Transverse colon (tissue), 4 donors: ENCODE results near the gene PPM1D. TPM values are rescaled to one million over a fixed set of nuclear protein-coding genes. Genes with fewer than 3 reads are reported as not detected.

ENCODE experiments used
- DNase-seq: peaks from one replicate; pipeline ENCODE4 v3.0.0-alpha.2; 2019
- H3K27ac ChIP-seq, 4 donors: fragments of 200-600 bp; sonication (generic); 2 replicates each; pipeline ENCODE4 v1.5.1; 2016 to 2018; ENCODE audit warnings: inconsistent platforms in 4 of 4
- H3K27me3 ChIP-seq: fragments of 200-600 bp; sonication (generic); 2 replicates; pipeline ENCODE4 v1.5.1; 2017; ENCODE audit warnings: inconsistent platforms
- H3K36me3 ChIP-seq, 4 donors: fragments of 200-600 bp; sonication (generic); 2 replicates each; pipeline ENCODE4 v1.5.1; 2017 to 2019; ENCODE audit warnings: inconsistent platforms in 4 of 4
- H3K4me1 ChIP-seq, 4 donors: fragments of 200-600 bp; sonication (generic); 2 replicates each; pipeline ENCODE4 v1.5.1; 2017 to 2020; ENCODE audit warnings: inconsistent platforms in 4 of 4
- H3K4me3 ChIP-seq, 4 donors: fragments of 200-600 bp; sonication (generic); 1 replicate in 1 of 4; 2 replicates in 3 of 4; pipeline versions ENCODE4 v1.5.1 to v1.6.1; 2017 to 2019; ENCODE audit warnings: inconsistent platforms in 4 of 4
- H3K9me3 ChIP-seq, 2 donors: fragments of 200-600 bp; sonication (generic); 2 replicates each; pipeline ENCODE4 v1.5.1; 2017 to 2019; ENCODE audit warnings: inconsistent platforms in 2 of 2
- EP300 ChIP-seq: sonication (generic); formaldehyde crosslinking; IDR thresholded peaks from one replicate; pipeline ENCODE4 v1.6.1; 2017; ENCODE audit warnings: antibody characterized with exemption, low read depth
- POLR2A ChIP-seq: fragments of 450-650 bp; IDR thresholded peaks from one replicate; pipeline ENCODE4 v1.6.1; 2016; ENCODE audit warnings: antibody characterized with exemption, mild to moderate bottlenecking, moderate library complexity
- POLR2AphosphoS5 ChIP-seq, 3 donors: sonication (generic); formaldehyde crosslinking; IDR thresholded peaks; one replicate each; pipeline ENCODE4 v1.6.1; 2016; ENCODE audit warnings: antibody characterized with exemption in 3 of 3
- WGBS, 2 donors: methylation state at CpG; one replicate each; pipeline ENCODE4 v1.1.5; 2018; ENCODE audit warnings: low coverage in 1 of 2; 5-methylcytosine and 5-hydroxymethylcytosine counted together
- in situ Hi-C, 4 donors: fragments of 200-750 bp; cut with MboI; loops; one replicate each; pipeline versions ENCODE4 v1.15.0 to v1.15.1; 2017; ENCODE audit warnings: low sequenced_read_pairs in 3 of 4, low pct_ligation_motif_present in 1 of 4, low pct_unique_long_range_greater_than_20kb in 1 of 4
- intact Hi-C: fragments of 100-400 bp; cut with DNase I; formaldehyde crosslinking; loops from one replicate; pipeline ENCODE4 v1.15.1; 2023; ENCODE audit warnings: low total_unique reads
- total RNA-seq, 4 donors: library from RNA; depleted of rRNA; stranded (reverse); fragments of >200 nt; gene quantifications; one replicate each; pipeline ENCODE4 v1.1.0, GENCODE V29; 2016
- TF ChIP-seq, protein P1 (sequence below), 5 experiments: fragments of 200-600 bp in 3 of 5; fragments of 450-650 bp in 2 of 5; sonication (generic) in 3 of 5; IDR thresholded peaks; 1 replicate in 2 of 5; 2 replicates in 3 of 5; pipeline ENCODE4 v1.5.1; 2016 to 2017; ENCODE audit warnings: antibody characterized with exemption in 5 of 5, inconsistent platforms in 3 of 5, mild to moderate bottlenecking in 2 of 5, moderate library complexity in 1 of 5

PPM1D gene
- total RNA-seq, 4 donors from 2014 or later, result 4.6 to 25.8 (median 16.0) TPM

GRCh38 chr17:60653569-60653968, 53.6 kb downstream of the PPM1D start:
- Histone ChIP-seq H3K9me3 (no peaks in the 10 kb centered on the region), H3K27ac (no peak overlapping the region), H3K4me3 (no peak overlapping the region), H3K36me3 (peaks cover 0 to 30% (median 4%) of the 10 kb centered on the region in 4 donors), H3K27me3 (no peaks in the 10 kb centered on the region), H3K4me1 (no peaks in the 10 kb centered on the region)
- DNase-seq, result no peak
- in situ Hi-C loops (no loop called here), intact Hi-C loops (no loop called here)
- TF ChIP-seq POLR2AphosphoS5 (IDR thresholded peaks at IDR 0.05) (no peak), POLR2A (no peak), EP300 (no peak)
- TF ChIP-seq, protein P1, sequence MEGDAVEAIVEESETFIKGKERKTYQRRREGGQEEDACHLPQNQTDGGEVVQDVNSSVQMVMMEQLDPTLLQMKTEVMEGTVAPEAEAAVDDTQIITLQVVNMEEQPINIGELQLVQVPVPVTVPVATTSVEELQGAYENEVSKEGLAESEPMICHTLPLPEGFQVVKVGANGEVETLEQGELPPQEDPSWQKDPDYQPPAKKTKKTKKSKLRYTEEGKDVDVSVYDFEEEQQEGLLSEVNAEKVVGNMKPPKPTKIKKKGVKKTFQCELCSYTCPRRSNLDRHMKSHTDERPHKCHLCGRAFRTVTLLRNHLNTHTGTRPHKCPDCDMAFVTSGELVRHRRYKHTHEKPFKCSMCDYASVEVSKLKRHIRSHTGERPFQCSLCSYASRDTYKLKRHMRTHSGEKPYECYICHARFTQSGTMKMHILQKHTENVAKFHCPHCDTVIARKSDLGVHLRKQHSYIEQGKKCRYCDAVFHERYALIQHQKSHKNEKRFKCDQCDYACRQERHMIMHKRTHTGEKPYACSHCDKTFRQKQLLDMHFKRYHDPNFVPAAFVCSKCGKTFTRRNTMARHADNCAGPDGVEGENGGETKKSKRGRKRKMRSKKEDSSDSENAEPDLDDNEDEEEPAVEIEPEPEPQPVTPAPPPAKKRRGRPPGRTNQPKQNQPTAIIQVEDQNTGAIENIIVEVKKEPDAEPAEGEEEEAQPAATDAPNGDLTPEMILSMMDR (IDR thresholded peaks at IDR 0.05), result no peak
- 93 to 100% methylated on average over 1 of the region's 1 CpG for WGBS, 2 donors

GRCh38 chr17:60656499-60656898, 56.5 kb downstream of the PPM1D start:
- DNase-seq, result no peak
- intact Hi-C loops, result no loop called here
- TF ChIP-seq POLR2AphosphoS5 (IDR thresholded peaks at IDR 0.05), result no peak
- TF ChIP-seq, protein P1 (IDR thresholded peaks at IDR 0.05), result no peak
- H3K36me3 ChIP-seq, result peaks cover 0 to 15% (median 0%) of the 10 kb centered on the region in 4 donors
- 94 to 100% methylated on average over 4 to 5 of the region's 5 CpGs for WGBS, 2 donors
- in situ Hi-C loops, result no loop called here
- no peaks in the 10 kb centered on the region for H3K27me3 ChIP-seq
- H3K27ac ChIP-seq, result no peak overlapping the region
- H3K9me3 ChIP-seq, result no peaks in the 10 kb centered on the region
- no peaks in the 10 kb centered on the region for H3K4me1 ChIP-seq
- H3K4me3 ChIP-seq, result no peak overlapping the region

DNA sequence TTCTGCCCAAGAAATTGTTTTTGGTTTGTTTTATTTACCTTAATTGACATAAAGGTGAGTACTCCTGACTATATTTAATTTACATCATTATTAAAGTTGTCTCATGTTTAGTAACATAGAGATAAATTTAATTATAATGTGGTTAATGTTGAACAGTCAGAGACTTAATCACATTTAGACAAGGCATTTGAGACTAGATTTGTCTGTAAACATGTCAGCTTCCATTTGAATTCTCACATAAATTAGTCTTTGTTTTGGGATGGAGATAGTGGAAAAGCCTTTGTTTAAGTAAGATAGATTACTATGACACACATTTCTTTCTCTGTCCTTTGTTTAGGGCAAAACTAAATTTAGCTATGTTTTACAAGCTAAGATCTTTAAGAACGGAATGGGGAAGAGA, 59.2 kb downstream of the PPM1D start:
- no peaks in the 10 kb centered on the region for H3K9me3 ChIP-seq
- peaks cover 0 to 28% (median 0%) of the 10 kb centered on the region in 4 donors for H3K36me3 ChIP-seq
- TF ChIP-seq EP300 (no peak), POLR2AphosphoS5 (IDR thresholded peaks at IDR 0.05) (no peak), POLR2A (no peak)
- TF ChIP-seq, protein P1 (IDR thresholded peaks at IDR 0.05), result no peak
- H3K27me3 ChIP-seq, result no peaks in the 10 kb centered on the region
- 74 to 89% methylated on average over 1 of the region's 1 CpG for WGBS, 2 donors
- H3K4me3 ChIP-seq, result no peak overlapping the region
- DNase-seq, result no peak
- intact Hi-C loops (no loop called here), in situ Hi-C loops (no loop called here)
- H3K27ac ChIP-seq, result no peak overlapping the region
- H3K4me1 ChIP-seq, result no peaks in the 10 kb centered on the region

GRCh38 chr17:60661489-60661888, 61.5 kb downstream of the PPM1D start:
- 87 to 95% methylated on average over 2 of the region's 2 CpGs for WGBS, 2 donors
- Histone ChIP-seq H3K27me3 (no peaks in the 10 kb centered on the region), H3K27ac (no peak overlapping the region), H3K4me1 (no peaks in the 10 kb centered on the region), H3K36me3 (peaks cover 0 to 39% (median 3%) of the 10 kb centered on the region in 4 donors), H3K4me3 (no peak overlapping the region), H3K9me3 (no peaks in the 10 kb centered on the region)
- no peak for DNase-seq
- TF ChIP-seq POLR2AphosphoS5 (IDR thresholded peaks at IDR 0.05) (no peak), POLR2A (no peak), EP300 (no peak)
- TF ChIP-seq, protein P1 (IDR thresholded peaks at IDR 0.05), result no peak
- in situ Hi-C loops (no loop called here), intact Hi-C loops (no loop called here)
